PC-9 (cell line): ENCODE measurements around the gene SRGAP3.

Experiments
- EZH2 ChIP-seq: fragments of 200-600 bp; sonication (generic); IDR thresholded peaks from 2 replicates; pipeline ENCODE4 v1.8.0; 2017; ENCODE audit warnings: antibody characterized with exemption, low read depth
- TF ChIP-seq, protein P1 (sequence below): fragments of 200-600 bp; sonication (generic); conservative IDR thresholded peaks from 2 replicates; pipeline ENCODE4 v1.6.1; 2017; ENCODE audit warnings: mixed run types, antibody characterized with exemption, mild to moderate bottlenecking, moderate library complexity

DNA sequence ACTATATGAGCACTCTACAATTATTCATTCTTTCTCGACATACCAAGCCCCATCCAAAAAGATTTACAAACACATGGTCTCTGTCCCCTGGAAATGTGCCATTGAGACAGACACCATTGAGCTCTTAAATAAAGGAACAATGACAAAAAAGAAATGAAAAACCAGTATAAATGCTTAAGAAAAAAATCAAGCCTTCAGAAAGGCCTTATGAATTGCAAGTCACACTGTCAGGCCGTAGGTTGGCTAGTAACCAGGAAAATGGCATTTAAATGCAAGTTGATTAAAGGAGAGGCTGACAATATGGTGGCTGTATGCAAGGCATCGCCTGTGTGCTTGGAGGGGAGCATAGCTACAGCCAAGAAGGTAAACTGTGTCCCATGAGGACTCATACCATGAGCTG is 49.7 kb downstream of the SRGAP3 start:
- TF ChIP-seq, protein P1, sequence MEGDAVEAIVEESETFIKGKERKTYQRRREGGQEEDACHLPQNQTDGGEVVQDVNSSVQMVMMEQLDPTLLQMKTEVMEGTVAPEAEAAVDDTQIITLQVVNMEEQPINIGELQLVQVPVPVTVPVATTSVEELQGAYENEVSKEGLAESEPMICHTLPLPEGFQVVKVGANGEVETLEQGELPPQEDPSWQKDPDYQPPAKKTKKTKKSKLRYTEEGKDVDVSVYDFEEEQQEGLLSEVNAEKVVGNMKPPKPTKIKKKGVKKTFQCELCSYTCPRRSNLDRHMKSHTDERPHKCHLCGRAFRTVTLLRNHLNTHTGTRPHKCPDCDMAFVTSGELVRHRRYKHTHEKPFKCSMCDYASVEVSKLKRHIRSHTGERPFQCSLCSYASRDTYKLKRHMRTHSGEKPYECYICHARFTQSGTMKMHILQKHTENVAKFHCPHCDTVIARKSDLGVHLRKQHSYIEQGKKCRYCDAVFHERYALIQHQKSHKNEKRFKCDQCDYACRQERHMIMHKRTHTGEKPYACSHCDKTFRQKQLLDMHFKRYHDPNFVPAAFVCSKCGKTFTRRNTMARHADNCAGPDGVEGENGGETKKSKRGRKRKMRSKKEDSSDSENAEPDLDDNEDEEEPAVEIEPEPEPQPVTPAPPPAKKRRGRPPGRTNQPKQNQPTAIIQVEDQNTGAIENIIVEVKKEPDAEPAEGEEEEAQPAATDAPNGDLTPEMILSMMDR: no peak
- TF ChIP-seq EZH2: no peak
